ENCODE data around the gene CEBPE. TPM values are rescaled to one million over a fixed set of nuclear protein-coding genes. Genes with fewer than 3 reads are reported as not detected.

Gene CEBPE
- polyA plus RNA-seq, 1 of the 3 experiments (the other 2 are of a cell fraction): not detected

DNA sequence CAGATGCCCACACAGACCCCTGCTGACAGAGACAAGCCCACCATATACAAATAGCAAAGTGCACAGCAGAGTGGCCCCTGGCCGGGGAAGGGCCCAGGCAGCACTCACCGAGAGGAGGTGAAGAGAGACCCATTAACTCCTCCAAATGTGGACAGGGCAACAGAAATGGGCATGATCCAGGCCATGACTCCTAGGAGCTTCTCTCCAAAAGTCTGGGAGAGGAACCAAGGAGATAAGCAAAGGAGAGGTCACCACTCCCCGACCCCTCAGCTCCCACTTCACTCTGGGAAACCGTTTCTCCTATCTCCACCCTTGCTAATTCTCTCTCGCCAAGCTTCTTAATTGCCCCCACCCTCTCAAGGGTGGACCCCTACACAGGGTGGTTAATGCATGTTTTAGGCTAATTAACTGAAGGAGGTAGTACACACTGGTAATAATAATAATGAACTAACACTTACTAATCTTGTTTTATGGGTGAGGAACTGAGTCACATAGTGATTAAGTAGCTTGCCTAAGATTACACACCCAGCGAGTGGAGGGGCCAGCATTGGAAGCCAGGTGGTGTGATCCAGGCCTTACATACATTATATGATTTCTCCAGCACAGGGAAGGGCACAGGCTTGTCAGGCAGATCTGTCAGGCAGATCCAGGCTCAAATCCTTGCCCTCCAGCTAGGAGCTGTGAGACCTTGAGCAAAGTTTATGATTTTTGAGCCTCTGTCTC lies 18.9 kb upstream of the CEBPE start:
- H3K4me2 ChIP-seq: no peak overlapping the region
- TF ChIP-seq USF2 (IDR thresholded peaks at IDR 0.05; ENCODE audit: borderline replicate concordance, low read depth, low read length) (no peak), EZH2phosphoT487 (IDR thresholded peaks at IDR 0.05; ENCODE audit: borderline replicate concordance, low read depth) (no peak), SIN3A (IDR thresholded peaks at IDR 0.05; ENCODE audit: borderline replicate concordance, low read depth, low read length) (no peak), EP300 (IDR thresholded peaks at IDR 0.05; ENCODE audit: borderline replicate concordance in 1 of 2, low read depth in 1 of 2, low read length in 1 of 2) (no peak), FOXJ3 (CRISPR knock-in tag; IDR thresholded peaks at IDR 0.05) (no peak), TAF1 (IDR thresholded peaks at IDR 0.05; ENCODE audit: borderline replicate concordance, low read depth, low read length) (no peak), RFX5 (IDR thresholded peaks at IDR 0.05; ENCODE audit: low read length) (no peak), TEAD4 (IDR thresholded peaks at IDR 0.05; ENCODE audit: borderline replicate concordance, insufficient read depth) (no peak)
- TF ChIP-seq, protein P1, sequence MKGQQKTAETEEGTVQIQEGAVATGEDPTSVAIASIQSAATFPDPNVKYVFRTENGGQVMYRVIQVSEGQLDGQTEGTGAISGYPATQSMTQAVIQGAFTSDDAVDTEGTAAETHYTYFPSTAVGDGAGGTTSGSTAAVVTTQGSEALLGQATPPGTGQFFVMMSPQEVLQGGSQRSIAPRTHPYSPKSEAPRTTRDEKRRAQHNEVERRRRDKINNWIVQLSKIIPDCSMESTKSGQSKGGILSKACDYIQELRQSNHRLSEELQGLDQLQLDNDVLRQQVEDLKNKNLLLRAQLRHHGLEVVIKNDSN (IDR thresholded peaks at IDR 0.05; ENCODE audit: borderline replicate concordance, low read depth): no peak
- TF ChIP-seq, protein P2, sequence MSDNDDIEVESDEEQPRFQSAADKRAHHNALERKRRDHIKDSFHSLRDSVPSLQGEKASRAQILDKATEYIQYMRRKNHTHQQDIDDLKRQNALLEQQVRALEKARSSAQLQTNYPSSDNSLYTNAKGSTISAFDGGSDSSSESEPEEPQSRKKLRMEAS (IDR thresholded peaks at IDR 0.05; ENCODE audit: low read depth): no peak
- no peak overlapping the region for H3K27ac ChIP-seq (ENCODE audit: low read depth in 2 of 2, low read length in 1 of 2)
- no peaks in the 10 kb centered on the region for H3K9me3 ChIP-seq
- ChIA-PET CTCF (interaction anchor here (1.0 to 2.2 kb wide), 3 partner anchors 16 to 40 kb away, joined by 3 to 11 read pairs (median 8); no protein-coding TSS in a partner anchor), POLR2A (no interaction called here)
- WGBS (ENCODE audit: low lambda C conversion rate): 48% methylated on average over 6 of the region's 6 CpGs
- DNase-seq: no peak
- H3F3A ChIP-seq (replicated peaks; ENCODE audit: insufficient read depth): no peaks in the 10 kb centered on the region
- no peak overlapping the region for H3K9ac ChIP-seq
- H3K36me3 ChIP-seq (replicated peaks in 1 of 2; ENCODE audit: control insufficient read depth in 1 of 2, insufficient read depth in 2 of 2, low read length in 1 of 2): no peaks in the 10 kb centered on the region
- no peak overlapping the region for H3K4me3 ChIP-seq (ENCODE audit: low read depth in 2 of 2, low read length in 1 of 2)
- H3K79me2 ChIP-seq (ENCODE audit: insufficient read depth): no peaks in the 10 kb centered on the region
- no peaks in the 10 kb centered on the region for H3K9me2 ChIP-seq
- H3K4me1 ChIP-seq (ENCODE audit: control insufficient read depth in 1 of 2, insufficient read depth in 2 of 2, low read depth in 1 of 2, low read length in 1 of 2): no peaks in the 10 kb centered on the region; a peak in 1 of 4 replicates
- H4K20me1 ChIP-seq (ENCODE audit: insufficient read depth): no peaks in the 10 kb centered on the region
- no peak overlapping the region for H2AFZ ChIP-seq (ENCODE audit: low read depth)
- no peaks in the 10 kb centered on the region; the same call in 1 of the 2 replicates for H3K27me3 ChIP-seq (ENCODE audit: insufficient read depth)

GRCh38 chr14:23137192-23137812 lies 18.2 kb upstream of the CEBPE start:
- Histone ChIP-seq H2AFZ (ENCODE audit: low read depth) (no peak overlapping the region), H3K4me1 (ENCODE audit: control insufficient read depth in 1 of 2, insufficient read depth in 2 of 2, low read depth in 1 of 2, low read length in 1 of 2) (no peaks in the 10 kb centered on the region; a peak in 1 of 4 replicates), H3K9ac (no peak overlapping the region), H3K4me2 (no peak overlapping the region), H3K27ac (ENCODE audit: low read depth in 2 of 2, low read length in 1 of 2) (no peak overlapping the region), H3K9me2 (no peaks in the 10 kb centered on the region), H3K9me3 (no peaks in the 10 kb centered on the region), H3K27me3 (ENCODE audit: insufficient read depth) (no peaks in the 10 kb centered on the region; the same call in 1 of the 2 replicates), H4K20me1 (ENCODE audit: insufficient read depth) (no peaks in the 10 kb centered on the region), H3F3A (replicated peaks; ENCODE audit: insufficient read depth) (no peaks in the 10 kb centered on the region), H3K36me3 (replicated peaks in 1 of 2; ENCODE audit: control insufficient read depth in 1 of 2, insufficient read depth in 2 of 2, low read length in 1 of 2) (no peaks in the 10 kb centered on the region), H3K4me3 (ENCODE audit: low read depth in 2 of 2, low read length in 1 of 2) (no peak overlapping the region), H3K79me2 (ENCODE audit: insufficient read depth) (no peaks in the 10 kb centered on the region)
- no peak for DNase-seq
- 58% methylated on average over 11 of the region's 11 CpGs for WGBS (ENCODE audit: low lambda C conversion rate)
- ChIA-PET CTCF (interaction anchor here (0.9 to 2.2 kb wide), 4 partner anchors 16 to 40 kb away, joined by 3 to 11 read pairs (median 6); no protein-coding TSS in a partner anchor), POLR2A (no interaction called here)
- TF ChIP-seq CTCF (IDR thresholded peaks at IDR 0.05) (no peak), POLR2AphosphoS5 (IDR thresholded peaks at IDR 0.05; ENCODE audit: low read depth, low read length) (no peak), NFIC (IDR thresholded peaks at IDR 0.05; ENCODE audit: borderline replicate concordance) (no peak), ELF1 (IDR thresholded peaks at IDR 0.05) (no peak)
- TF ChIP-seq, protein P3, sequence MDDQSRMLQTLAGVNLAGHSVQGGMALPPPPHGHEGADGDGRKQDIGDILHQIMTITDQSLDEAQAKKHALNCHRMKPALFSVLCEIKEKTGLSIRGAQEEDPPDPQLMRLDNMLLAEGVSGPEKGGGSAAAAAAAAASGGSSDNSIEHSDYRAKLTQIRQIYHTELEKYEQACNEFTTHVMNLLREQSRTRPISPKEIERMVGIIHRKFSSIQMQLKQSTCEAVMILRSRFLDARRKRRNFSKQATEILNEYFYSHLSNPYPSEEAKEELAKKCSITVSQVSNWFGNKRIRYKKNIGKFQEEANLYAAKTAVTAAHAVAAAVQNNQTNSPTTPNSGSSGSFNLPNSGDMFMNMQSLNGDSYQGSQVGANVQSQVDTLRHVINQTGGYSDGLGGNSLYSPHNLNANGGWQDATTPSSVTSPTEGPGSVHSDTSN (IDR thresholded peaks at IDR 0.05): no peak
- TF ChIP-seq, protein P2 (IDR thresholded peaks at IDR 0.05; ENCODE audit: low read depth): no peak

Measured in SK-N-SH (cell line).